Stomach (tissue), 4 donors: Measurements from ENCODE around the gene CABP1.

ENCODE experiments used
- POLR2A ChIP-seq, 4 donors: fragments of 450-650 bp; IDR thresholded peaks; one replicate each; pipeline ENCODE4 v1.6.1; 2016; ENCODE audit warnings: antibody characterized with exemption in 4 of 4, control low read depth in 2 of 4, mild to moderate bottlenecking in 1 of 4, moderate library complexity in 1 of 4
- POLR2AphosphoS5 ChIP-seq, 3 donors: sonication (generic); formaldehyde crosslinking; IDR thresholded peaks; one replicate each; pipeline ENCODE4 v1.6.1; 2016; ENCODE audit warnings: antibody characterized with exemption in 3 of 3

DNA sequence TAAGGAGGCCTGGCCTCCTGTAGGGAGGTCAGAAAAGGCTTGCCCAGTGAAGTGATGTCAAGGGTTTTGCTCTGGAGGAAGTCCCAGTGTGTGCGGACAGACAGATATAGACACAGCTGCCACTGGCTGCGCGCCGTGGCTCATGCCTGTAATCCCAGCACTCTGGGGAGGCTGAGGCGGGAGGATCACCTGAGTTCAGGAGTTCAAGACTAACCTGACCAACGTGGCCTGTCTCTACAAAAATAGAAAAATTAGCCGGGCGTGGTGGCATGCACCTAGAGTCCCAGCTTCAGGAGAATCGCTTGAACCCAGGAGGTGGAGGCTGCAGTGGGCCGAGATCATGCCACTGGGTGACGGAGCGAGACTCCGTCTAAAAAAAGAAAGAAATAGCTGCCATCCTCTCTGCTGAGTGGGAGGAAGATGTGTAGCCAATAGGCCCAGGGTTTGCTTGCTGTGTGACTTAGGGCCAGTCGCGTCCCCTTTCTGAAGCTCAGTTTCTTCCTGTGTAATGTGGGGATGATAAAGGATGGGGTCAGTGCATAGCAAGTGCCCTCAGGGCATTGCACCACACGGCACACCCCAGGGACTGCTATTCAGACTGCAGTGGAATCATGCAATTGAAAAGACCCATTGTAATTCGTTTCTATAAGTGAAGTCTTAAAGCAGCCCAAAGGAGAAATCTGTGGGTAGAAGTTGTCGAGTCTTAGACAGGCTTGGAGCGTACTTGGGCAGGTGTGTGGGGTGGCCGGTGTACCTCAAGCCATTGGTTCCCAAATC is 27.9 kb downstream of the CABP1 start:
- no peak for TF ChIP-seq POLR2A (IDR thresholded peaks at IDR 0.05)
- TF ChIP-seq POLR2AphosphoS5 (IDR thresholded peaks at IDR 0.05): no peak
